Measurements from ENCODE around the gene VAT1L. TPM values are rescaled to one million over a fixed set of nuclear protein-coding genes. Genes with fewer than 3 reads are reported as not detected.

Gene VAT1L
- total RNA-seq, 4 donors from 2014 or later: 0.89 to 4.7 (median 2.3) TPM

DNA sequence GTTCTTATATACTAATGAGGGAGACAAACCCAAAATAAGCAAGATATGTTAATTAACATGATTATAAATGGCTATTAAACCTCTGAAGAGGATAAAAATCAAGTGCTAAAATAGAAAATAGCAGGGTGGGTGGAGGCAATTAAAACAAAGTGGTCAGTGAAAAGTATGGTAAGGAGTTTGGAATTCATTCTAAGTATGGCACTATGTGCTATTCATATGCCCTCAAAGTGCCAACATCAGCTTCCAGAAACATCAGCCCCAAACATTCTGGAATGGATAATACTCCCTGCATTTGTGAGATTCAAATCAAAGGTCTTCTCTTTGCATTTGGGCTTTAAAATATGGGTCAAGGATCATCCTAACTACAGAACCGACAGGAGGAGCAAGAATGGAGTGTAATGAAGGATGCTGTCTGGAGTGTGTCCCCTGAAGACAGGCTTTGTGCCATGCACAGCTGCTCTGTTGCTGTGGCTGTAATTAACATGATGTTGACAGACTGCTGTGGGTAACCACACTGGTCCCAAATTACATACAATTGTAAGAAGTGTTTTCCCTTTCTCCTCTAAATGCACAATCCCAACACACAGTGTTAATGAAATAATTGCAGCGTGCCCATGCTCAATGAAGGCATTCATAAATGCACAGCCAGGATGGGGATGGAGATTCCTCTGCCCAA lies 93.1 kb downstream of the VAT1L start:
- 25 to 52% methylated on average over 1 to 2 of the region's 2 CpGs for WGBS, 2 donors (ENCODE audit: low coverage in 1 of 2)
- H3K9me3 ChIP-seq: no peaks in the 10 kb centered on the region
- H3K36me3 ChIP-seq: no peaks in the 10 kb centered on the region
- no peaks in the 10 kb centered on the region for H3K4me1 ChIP-seq
- H3K27ac ChIP-seq: no peak overlapping the region
- no peak for TF ChIP-seq POLR2AphosphoS5 (IDR thresholded peaks at IDR 0.05)
- TF ChIP-seq, protein P1, sequence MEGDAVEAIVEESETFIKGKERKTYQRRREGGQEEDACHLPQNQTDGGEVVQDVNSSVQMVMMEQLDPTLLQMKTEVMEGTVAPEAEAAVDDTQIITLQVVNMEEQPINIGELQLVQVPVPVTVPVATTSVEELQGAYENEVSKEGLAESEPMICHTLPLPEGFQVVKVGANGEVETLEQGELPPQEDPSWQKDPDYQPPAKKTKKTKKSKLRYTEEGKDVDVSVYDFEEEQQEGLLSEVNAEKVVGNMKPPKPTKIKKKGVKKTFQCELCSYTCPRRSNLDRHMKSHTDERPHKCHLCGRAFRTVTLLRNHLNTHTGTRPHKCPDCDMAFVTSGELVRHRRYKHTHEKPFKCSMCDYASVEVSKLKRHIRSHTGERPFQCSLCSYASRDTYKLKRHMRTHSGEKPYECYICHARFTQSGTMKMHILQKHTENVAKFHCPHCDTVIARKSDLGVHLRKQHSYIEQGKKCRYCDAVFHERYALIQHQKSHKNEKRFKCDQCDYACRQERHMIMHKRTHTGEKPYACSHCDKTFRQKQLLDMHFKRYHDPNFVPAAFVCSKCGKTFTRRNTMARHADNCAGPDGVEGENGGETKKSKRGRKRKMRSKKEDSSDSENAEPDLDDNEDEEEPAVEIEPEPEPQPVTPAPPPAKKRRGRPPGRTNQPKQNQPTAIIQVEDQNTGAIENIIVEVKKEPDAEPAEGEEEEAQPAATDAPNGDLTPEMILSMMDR (IDR thresholded peaks at IDR 0.05): no peak
- TF ChIP-seq POLR2A (IDR thresholded peaks at IDR 0.05): no peak
- TF ChIP-seq EP300 (IDR thresholded peaks at IDR 0.05): no peak
- ATAC-seq: no peak
- no peak overlapping the region for H3K4me3 ChIP-seq
- H3K27me3 ChIP-seq: peaks cover 6% of the 10 kb centered on the region

DNA sequence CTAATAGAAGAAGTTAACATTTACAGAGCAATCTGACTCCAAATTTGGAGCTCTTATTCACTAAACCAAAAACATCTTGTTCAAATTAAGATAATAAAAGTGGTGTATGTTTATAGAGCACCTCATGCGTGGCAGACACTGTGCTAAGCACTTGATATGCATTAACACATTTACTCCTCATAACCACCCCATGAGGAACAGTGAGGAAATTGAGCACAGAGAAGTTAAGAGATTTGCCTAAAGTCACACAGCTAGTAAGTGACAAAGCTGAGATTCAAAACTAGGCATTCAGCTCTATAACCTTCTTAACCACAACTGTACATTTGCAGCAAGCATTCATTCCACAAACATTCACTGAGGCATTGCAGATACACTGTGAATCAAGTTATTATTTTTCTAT lies 94.0 kb downstream of the VAT1L start:
- Histone ChIP-seq H3K36me3 (no peaks in the 10 kb centered on the region), H3K4me3 (no peak overlapping the region), H3K4me1 (no peaks in the 10 kb centered on the region), H3K9me3 (no peaks in the 10 kb centered on the region), H3K27ac (no peak overlapping the region), H3K27me3 (peaks cover 6% of the 10 kb centered on the region)
- TF ChIP-seq POLR2A (IDR thresholded peaks at IDR 0.05) (no peak), EP300 (IDR thresholded peaks at IDR 0.05) (no peak), POLR2AphosphoS5 (IDR thresholded peaks at IDR 0.05) (no peak)
- TF ChIP-seq, protein P1 (IDR thresholded peaks at IDR 0.05): no peak
- no peak for ATAC-seq
- 67 to 71% methylated on average over 1 of the region's 1 CpG for WGBS, 2 donors (ENCODE audit: low coverage in 1 of 2)

DNA sequence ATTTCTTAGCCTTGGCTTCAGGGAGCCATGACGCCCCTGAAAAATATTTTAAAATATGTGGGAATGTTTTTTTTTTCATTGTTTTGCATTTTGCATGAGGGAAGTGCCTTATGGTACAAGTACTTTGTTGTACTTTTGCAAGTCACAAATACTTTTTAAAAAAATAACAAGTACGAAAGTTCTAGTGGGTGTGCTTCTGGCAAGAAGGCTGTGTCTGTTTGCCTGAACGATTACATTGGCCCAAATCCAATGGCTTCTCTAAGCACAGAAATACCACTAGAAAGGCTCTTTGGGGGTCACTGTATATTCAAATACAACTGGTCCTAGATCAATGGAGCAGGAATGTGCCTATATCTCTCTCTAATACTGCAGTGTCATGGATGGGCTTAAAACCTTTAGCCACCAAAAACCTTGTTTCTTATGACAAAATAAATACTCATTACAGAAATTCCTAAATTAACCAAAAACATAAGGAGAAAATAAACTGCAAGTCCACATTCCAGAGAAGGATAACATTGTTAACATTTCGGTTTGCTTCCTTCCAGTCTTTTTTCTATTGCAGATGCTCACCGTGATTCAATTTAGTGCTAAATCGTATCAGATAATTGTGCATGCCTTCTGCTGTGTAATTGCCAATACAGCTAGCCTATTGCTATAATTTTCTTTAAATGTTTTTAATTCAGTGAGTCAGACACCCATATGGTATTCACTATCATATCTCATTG lies 97.4 kb downstream of the VAT1L start:
- H3K4me3 ChIP-seq: no peak overlapping the region
- H3K36me3 ChIP-seq: no peaks in the 10 kb centered on the region
- WGBS, 2 donors (ENCODE audit: low coverage in 1 of 2): 56 to 75% methylated on average over 5 to 6 of the region's 6 CpGs
- no peak for ATAC-seq
- H3K9me3 ChIP-seq: no peaks in the 10 kb centered on the region
- no peak overlapping the region for H3K27ac ChIP-seq
- H3K4me1 ChIP-seq: no peaks in the 10 kb centered on the region
- TF ChIP-seq, protein P1 (IDR thresholded peaks at IDR 0.05): no peak
- TF ChIP-seq POLR2A (IDR thresholded peaks at IDR 0.05): no peak
- no peak for TF ChIP-seq EP300 (IDR thresholded peaks at IDR 0.05)
- TF ChIP-seq POLR2AphosphoS5 (IDR thresholded peaks at IDR 0.05): no peak
- peaks cover 17% of the 10 kb centered on the region for H3K27me3 ChIP-seq

DNA sequence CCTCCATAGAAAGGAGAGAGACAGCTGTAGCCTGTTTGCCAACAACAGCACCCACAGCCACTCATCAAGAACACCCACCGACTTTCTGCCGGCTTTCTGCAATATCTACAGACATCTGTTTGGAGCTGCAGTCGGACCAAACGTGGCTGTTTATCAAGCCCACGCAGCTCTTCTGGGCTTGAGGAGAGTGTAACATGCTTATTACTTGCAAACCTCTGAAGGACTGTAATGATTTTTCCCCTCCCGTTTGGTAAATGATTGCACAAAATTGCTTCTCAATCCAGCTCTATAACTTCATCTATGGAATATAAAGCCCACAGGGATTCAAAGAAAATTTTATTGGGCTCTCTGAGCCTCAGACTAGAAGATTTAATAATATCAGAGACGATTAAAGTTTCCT lies 100.5 kb downstream of the VAT1L start:
- TF ChIP-seq POLR2AphosphoS5 (IDR thresholded peaks at IDR 0.05): no peak
- TF ChIP-seq POLR2A (IDR thresholded peaks at IDR 0.05): no peak
- TF ChIP-seq, protein P1 (IDR thresholded peaks at IDR 0.05): no peak
- TF ChIP-seq EP300 (IDR thresholded peaks at IDR 0.05): no peak
- Histone ChIP-seq H3K4me1 (no peaks in the 10 kb centered on the region), H3K27me3 (peaks cover 17% of the 10 kb centered on the region), H3K9me3 (no peaks in the 10 kb centered on the region), H3K27ac (no peak overlapping the region), H3K4me3 (no peak overlapping the region), H3K36me3 (no peaks in the 10 kb centered on the region)
- 33 to 35% methylated on average over 4 to 7 of the region's 7 CpGs for WGBS, 2 donors (ENCODE audit: low coverage in 1 of 2)
- ATAC-seq: no peak

DNA sequence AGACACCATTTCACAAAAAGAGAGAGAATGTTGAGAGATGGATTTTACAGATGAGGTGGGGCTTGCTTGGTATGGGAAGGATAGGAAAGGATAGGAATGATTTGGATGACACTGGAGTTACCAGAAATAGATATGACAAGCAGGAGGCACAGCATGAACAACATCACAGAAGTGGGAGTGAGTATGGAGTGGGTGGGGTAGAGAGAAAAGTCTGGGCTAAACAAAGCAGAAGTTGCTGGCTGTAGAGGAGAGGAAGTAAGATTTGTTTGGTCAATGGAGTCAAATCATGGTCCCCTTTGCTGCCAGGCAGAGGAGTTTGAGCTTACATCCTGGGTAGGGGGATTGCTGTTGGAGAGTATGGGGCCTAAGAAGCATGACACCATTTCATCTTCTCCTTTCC lies 101.7 kb downstream of the VAT1L start:
- no peak overlapping the region for H3K27ac ChIP-seq
- H3K36me3 ChIP-seq: no peaks in the 10 kb centered on the region
- no peaks in the 10 kb centered on the region for H3K4me1 ChIP-seq
- ATAC-seq: no peak
- peaks cover 11% of the 10 kb centered on the region for H3K27me3 ChIP-seq
- no peak overlapping the region for H3K4me3 ChIP-seq
- TF ChIP-seq POLR2AphosphoS5 (IDR thresholded peaks at IDR 0.05): no peak
- TF ChIP-seq POLR2A (IDR thresholded peaks at IDR 0.05): no peak
- TF ChIP-seq, protein P1 (IDR thresholded peaks at IDR 0.05): no peak
- TF ChIP-seq EP300 (IDR thresholded peaks at IDR 0.05): no peak
- no peaks in the 10 kb centered on the region for H3K9me3 ChIP-seq
